SK-N-SH (cell line): ENCODE data around the gene ME3. TPM values are rescaled to one million over a fixed set of nuclear protein-coding genes. Genes with fewer than 3 reads are reported as not detected.

Experiments used
- CTCF ChIA-PET: fragments of 300-600, 350-600 bp; formaldehyde crosslinking; extraction: SDS; loops from one replicate; lab custom pipeline; 2021; lab: Yijun Ruan, JAX
- POLR2A ChIA-PET: fragments of 350-600 bp; sonication (Branson Sonifier 250); formaldehyde crosslinking; extraction: SDS; loops from one replicate; lab custom pipeline; 2020; ENCODE audit warnings: antibody characterized with exemption, inconsistent platforms; lab: Yijun Ruan, JAX
- DNase-seq: peaks from one replicate; pipeline ENCODE4 v3.0.0; 2012
- H2AFZ ChIP-seq: fragments of 200-600 bp; sonication (generic); 2 replicates; pipeline ENCODE4 v1.8.1; 2016; ENCODE audit warnings: antibody characterized with exemption, mild to moderate bottlenecking, low read depth
- H3F3A ChIP-seq: fragments of 200-600 bp; sonication (generic); replicated peaks from 2 replicates; pipeline ENCODE3; 2016; ENCODE audit warnings: antibody characterized with exemption, mild to moderate bottlenecking; ENCODE audit not compliant: insufficient read depth
- H3K27ac ChIP-seq, 2 experiments: fragments of 200-500 bp in 1 of 2; fragments of 200-600 bp in 1 of 2; sonication (Bioruptor generic) in 1 of 2; sonication (generic), shearing (Covaris generic) in 1 of 2; 2 replicates each; pipeline versions ENCODE4 v1.5.1 to v1.6.1; 2014 to 2016; ENCODE audit warnings: low read depth in 2 of 2, inconsistent platforms in 1 of 2, low read length in 1 of 2, mild to moderate bottlenecking in 1 of 2, mixed read lengths in 1 of 2
- H3K27me3 ChIP-seq: fragments of 200-600 bp; sonication (generic), shearing (Covaris generic); 2 replicates; pipeline ENCODE4 v1.6.1; 2016; ENCODE audit warnings: mixed run types; ENCODE audit not compliant: insufficient read depth
- H3K36me3 ChIP-seq, 2 experiments: fragments of 200-500 bp in 1 of 2; fragments of 200-600 bp in 1 of 2; sonication (Bioruptor generic) in 1 of 2; sonication (generic) in 1 of 2; replicated peaks in 1 of 2; 2 replicates each; pipeline versions ENCODE3 to v1.5.1; 2014 to 2016; ENCODE audit warnings: low read length in 1 of 2, mild to moderate bottlenecking in 1 of 2; ENCODE audit not compliant: insufficient read depth in 2 of 2, control insufficient read depth in 1 of 2
- H3K4me1 ChIP-seq, 2 experiments: fragments of 200-500 bp in 1 of 2; fragments of 200-600 bp in 1 of 2; sonication (Bioruptor generic) in 1 of 2; sonication (generic), shearing (Covaris generic) in 1 of 2; 2 replicates each; pipeline versions ENCODE4 v1.5.1 to v1.6.1; 2014 to 2016; ENCODE audit warnings: low read depth in 1 of 2, low read length in 1 of 2, mixed run types in 1 of 2; ENCODE audit not compliant: insufficient read depth in 2 of 2, control insufficient read depth in 1 of 2
- H3K4me2 ChIP-seq: fragments of 200-600 bp; sonication (generic), shearing (Covaris generic); 2 replicates; pipeline ENCODE4 v1.6.1; 2017; ENCODE audit warnings: mixed run types
- H3K4me3 ChIP-seq, 2 experiments: fragments of 200-500 bp in 1 of 2; fragments of 200-600 bp in 1 of 2; sonication (Bioruptor generic) in 1 of 2; sonication (generic), shearing (Covaris generic) in 1 of 2; 2 replicates each; pipeline versions ENCODE4 v1.5.1 to v1.8.1; 2014 to 2016; ENCODE audit warnings: low read depth in 2 of 2, inconsistent platforms in 1 of 2, low read length in 1 of 2, mild to moderate bottlenecking in 1 of 2, mixed read lengths in 1 of 2, moderate library complexity in 1 of 2
- H3K79me2 ChIP-seq: fragments of 200-600 bp; sonication (generic); 2 replicates; pipeline ENCODE4 v1.8.1; 2017; ENCODE audit warnings: mild to moderate bottlenecking; ENCODE audit not compliant: insufficient read depth
- H3K9ac ChIP-seq: fragments of 200-600 bp; sonication (generic); 2 replicates; pipeline ENCODE4 v1.6.1; 2017; ENCODE audit warnings: mixed run types
- H3K9me2 ChIP-seq: fragments of 200-600 bp; sonication (generic); 2 replicates; pipeline ENCODE4 v1.6.1; 2017; ENCODE audit warnings: mixed run types
- H3K9me3 ChIP-seq: fragments of 200-600 bp; sonication (generic); 2 replicates; pipeline ENCODE4 v1.6.1; 2017; ENCODE audit warnings: mixed run types, mild to moderate bottlenecking, moderate library complexity
- H4K20me1 ChIP-seq: fragments of 200-600 bp; sonication (generic); 2 replicates; pipeline ENCODE4 v1.6.1; 2017; ENCODE audit warnings: mild to moderate bottlenecking, mixed run types; ENCODE audit not compliant: insufficient read depth
- CHD2 ChIP-seq: fragments of 150-350 bp; IDR thresholded peaks from 2 replicates; pipeline ENCODE4 v1.6.1; 2018; ENCODE audit warnings: low read length; ENCODE audit not compliant: partially characterized antibody
- CTCF ChIP-seq: fragments of 200-600 bp; sonication (generic); IDR thresholded peaks from 2 replicates; pipeline ENCODE4 v1.6.1; 2017; ENCODE audit warnings: antibody characterized with exemption, mild to moderate bottlenecking, moderate library complexity
- EZH2phosphoT487 ChIP-seq: fragments of 200-600 bp; sonication (generic); IDR thresholded peaks from 2 replicates; pipeline ENCODE4 v1.6.1; 2017; ENCODE audit warnings: low read depth, mixed run types, mild to moderate bottlenecking, antibody characterized with exemption, moderate library complexity, borderline replicate concordance
- FOSL2 ChIP-seq: IDR thresholded peaks from 2 replicates; pipeline ENCODE4 v1.4.0; 2012; ENCODE audit warnings: low read depth, mild to moderate bottlenecking, moderate library complexity, borderline replicate concordance
- FOXM1 ChIP-seq: IDR thresholded peaks from 2 replicates; pipeline ENCODE4 v1.4.0; 2012; ENCODE audit warnings: low read depth, mild to moderate bottlenecking
- GABPA ChIP-seq: IDR thresholded peaks from 2 replicates; pipeline ENCODE4 v1.4.0; 2012; ENCODE audit warnings: low read depth, mild to moderate bottlenecking
- GATA2 ChIP-seq: sonication (generic); formaldehyde crosslinking; IDR thresholded peaks from 2 replicates; pipeline ENCODE4 v1.5.0; 2020; ENCODE audit warnings: mild to moderate bottlenecking, missing genetic modification reagents
- IRF3 ChIP-seq: fragments of 150-350 bp; IDR thresholded peaks from 2 replicates; pipeline ENCODE4 v1.6.1; 2016; ENCODE audit warnings: mild to moderate bottlenecking, low read depth, low read length
- JUND ChIP-seq: IDR thresholded peaks from 2 replicates; pipeline ENCODE4 v1.4.0; 2012
- MAX ChIP-seq: IDR thresholded peaks from 2 replicates; pipeline ENCODE4 v1.4.0; 2012; ENCODE audit warnings: low read depth
- MEF2A ChIP-seq: IDR thresholded peaks from 2 replicates; pipeline ENCODE4 v1.4.0; 2012; ENCODE audit warnings: low read depth, borderline replicate concordance
- MXI1 ChIP-seq: IDR thresholded peaks from 2 replicates; pipeline ENCODE4 v1.6.1; 2012; ENCODE audit warnings: mild to moderate bottlenecking, low read depth, low read length, improper control_type of control experiment
- NFIC ChIP-seq: IDR thresholded peaks from 2 replicates; pipeline ENCODE4 v1.4.0; 2012; ENCODE audit warnings: borderline replicate concordance
- NRF1 ChIP-seq: IDR thresholded peaks from 2 replicates; pipeline ENCODE4 v1.6.1; 2012; ENCODE audit warnings: low read depth, mild to moderate bottlenecking, low read length
- PBX3 ChIP-seq: IDR thresholded peaks from 2 replicates; pipeline ENCODE4; 2012
- POLR2AphosphoS5 ChIP-seq: IDR thresholded peaks from 2 replicates; pipeline ENCODE4 v1.6.1; 2012; ENCODE audit warnings: low read depth, low read length
- RAD21 ChIP-seq: IDR thresholded peaks from 2 replicates; pipeline ENCODE4 v1.6.1; 2012; ENCODE audit warnings: mild to moderate bottlenecking, low read length
- RCOR1 ChIP-seq: fragments of 150-350 bp; IDR thresholded peaks from 2 replicates; pipeline ENCODE4 v1.6.1; 2017; ENCODE audit warnings: antibody characterized with exemption, low read length
- RFX5 ChIP-seq: IDR thresholded peaks from 2 replicates; pipeline ENCODE4 v1.6.1; 2012; ENCODE audit warnings: mild to moderate bottlenecking, improper control_type of control experiment, low read length
- SMC3 ChIP-seq: IDR thresholded peaks from 2 replicates; pipeline ENCODE4 v1.6.1; 2012; ENCODE audit warnings: low read depth, low read length, improper control_type of control experiment
- TCF12 ChIP-seq: IDR thresholded peaks from 2 replicates; pipeline ENCODE4 v1.4.0; 2012
- TEAD4 ChIP-seq: IDR thresholded peaks from 2 replicates; pipeline ENCODE4 v1.4.0; 2012; ENCODE audit warnings: mild to moderate bottlenecking, borderline replicate concordance; ENCODE audit not compliant: insufficient read depth
- USF1 ChIP-seq: IDR thresholded peaks from 2 replicates; pipeline ENCODE4 v1.4.0; 2012; ENCODE audit warnings: low read depth, borderline replicate concordance
- USF2 ChIP-seq: fragments of 150-350 bp; IDR thresholded peaks from 2 replicates; pipeline ENCODE4 v1.6.1; 2017; ENCODE audit warnings: antibody characterized with exemption, low read length, low read depth, borderline replicate concordance
- YY1 ChIP-seq: IDR thresholded peaks from 2 replicates; pipeline ENCODE4 v1.4.0; 2012; ENCODE audit warnings: low read depth, mild to moderate bottlenecking
- ZBTB33 ChIP-seq: IDR thresholded peaks from 2 replicates; pipeline ENCODE4 v1.4.0; 2012; ENCODE audit warnings: low read depth, borderline replicate concordance
- WGBS: methylation state at CpG from one replicate; pipeline ENCODE4 v1.1.6; 2017; ENCODE audit warnings: low lambda C conversion rate; 5-methylcytosine and 5-hydroxymethylcytosine counted together
- polyA plus RNA-seq, 3 experiments: library from polyadenylated mRNA; depleted of rRNA; stranded (reverse); fragments of >200 nt; gene quantifications; 2 replicates each; pipeline ENCODE4 v1.2.3, GENCODE V29; 2012

ME3 gene
- polyA plus RNA-seq, 1 of the 3 experiments (the other 2 are of a cell fraction) = 22.0 TPM

- Histone ChIP-seq H3K9me3 (no peaks in the 10 kb centered on the region), H3K4me3 (no peak overlapping the region), H3K9me2 (no peaks in the 10 kb centered on the region), H4K20me1 (no peaks in the 10 kb centered on the region), H2AFZ (no peak overlapping the region), H3K4me2 (peak overlapping the region; percentile 38), H3K79me2 (no peaks in the 10 kb centered on the region), H3K9ac (peak overlapping the region; percentile 63), H3K36me3 (no peaks in the 10 kb centered on the region), H3K4me1 (peaks cover 6 to 37% of the 10 kb centered on the region in 2 experiments), H3K27me3 (no peaks in the 10 kb centered on the region), H3F3A (peaks cover 28% of the 10 kb centered on the region), H3K27ac (peak overlapping the region; percentile 30 to 95)
- DNase-seq = peak; percentile 27
- POLR2A ChIA-PET = no interaction called here
- WGBS = 47% methylated on average over 5 of the region's 5 CpGs
- CTCF ChIA-PET = interaction anchor here (0.6 to 2.1 kb wide), 3 partner anchors 16 to 765 kb away, joined by 3 to 11 read pairs (median 5); no protein-coding TSS in a partner anchor
- TF ChIP-seq USF1 (peak; percentile 4; the same call in 1 of the 2 replicates), FOXM1 (no peak), GABPA (no peak), TCF12 (peak; percentile 88), ZBTB33 (no peak; the same call in 1 of the 2 replicates), RCOR1 (no peak), TEAD4 (peak; percentile 87), MEF2A (no peak), MAX (peak; percentile 74; the same call in 1 of the 2 replicates), NRF1 (no peak), MXI1 (no peak), PBX3 (peak; percentile 81), IRF3 (no peak), EZH2phosphoT487 (no peak), YY1 (no peak), USF2 (no peak), SMC3 (no peak), CTCF (no peak), NFIC (peak; percentile 100), RAD21 (no peak), CHD2 (no peak), POLR2AphosphoS5 (peak; percentile 62; the same call in 1 of the 2 replicates), JUND (peak; percentile 93), GATA2 (no peak), RFX5 (no peak), FOSL2 (peak; percentile 95)
Measured at GRCh38 chr11:86592659-86593451, 79.6 kb downstream of the ME3 start.
